Measurements from ENCODE around the gene SGTB.
"Not testable (repeated sequence)": the region's sequence is repeated elsewhere in the genome, so short reads cannot be mapped to it uniquely, and the experiment has no call there.

SGTB gene

GRCh38 chr5:65734921-65735320 is 13.0 kb upstream of the SGTB start:
- in situ Hi-C loops (cut with MboI; ENCODE audit: low sequenced_read_pairs): no loop called here

GRCh38 chr5:65734196-65734775 is 12.4 kb upstream of the SGTB start:
- in situ Hi-C loops (cut with MboI; ENCODE audit: low sequenced_read_pairs): not testable (repeated sequence)

GRCh38 chr5:65732046-65732445 is 10.1 kb upstream of the SGTB start:
- in situ Hi-C loops (cut with MboI; ENCODE audit: low sequenced_read_pairs): not testable (repeated sequence)

- in situ Hi-C loops (cut with MboI; ENCODE audit: low sequenced_read_pairs): no loop called here
Measured at GRCh38 chr5:65730910-65731309, 9.0 kb upstream of the SGTB start.

GRCh38 chr5:65728218-65728617 is 6.3 kb upstream of the SGTB start:
- in situ Hi-C loops (cut with MboI; ENCODE audit: low sequenced_read_pairs): no loop called here

- in situ Hi-C loops (cut with MboI; ENCODE audit: low sequenced_read_pairs): no loop called here
Measured at GRCh38 chr5:65727491-65728156, 5.7 kb upstream of the SGTB start.

GRCh38 chr5:65722575-65723403 is 880 bp upstream of the SGTB start:
- in situ Hi-C loops (cut with MboI; ENCODE audit: low sequenced_read_pairs): no loop called here

- in situ Hi-C loops (cut with MboI; ENCODE audit: low sequenced_read_pairs): no loop called here
Measured at GRCh38 chr5:65721050-65721719, 724 bp downstream of the SGTB start.

- in situ Hi-C loops (cut with MboI; ENCODE audit: low sequenced_read_pairs): no loop called here
Measured at GRCh38 chr5:65718576-65719310, 3.2 kb downstream of the SGTB start.

GRCh38 chr5:65708145-65708544 is 13.8 kb downstream of the SGTB start:
- in situ Hi-C loops (cut with MboI; ENCODE audit: low sequenced_read_pairs): no loop called here

GRCh38 chr5:65707663-65708062 is 14.2 kb downstream of the SGTB start:
- in situ Hi-C loops (cut with MboI; ENCODE audit: low sequenced_read_pairs): no loop called here

GRCh38 chr5:65704621-65705239 is 17.2 kb downstream of the SGTB start:
- in situ Hi-C loops (cut with MboI; ENCODE audit: low sequenced_read_pairs): no loop called here

GRCh38 chr5:65702036-65702435 is 19.9 kb downstream of the SGTB start:
- in situ Hi-C loops (cut with MboI; ENCODE audit: low sequenced_read_pairs): no loop called here

- in situ Hi-C loops (cut with MboI; ENCODE audit: low sequenced_read_pairs): no loop called here
Measured at GRCh38 chr5:65699338-65699737, 22.6 kb downstream of the SGTB start.

- in situ Hi-C loops (cut with MboI; ENCODE audit: low sequenced_read_pairs): no loop called here
Measured at GRCh38 chr5:65696892-65697291, 25.0 kb downstream of the SGTB start.

- in situ Hi-C loops (cut with MboI; ENCODE audit: low sequenced_read_pairs): no loop called here
Measured at GRCh38 chr5:65695896-65696295, 26.0 kb downstream of the SGTB start.

- in situ Hi-C loops (cut with MboI; ENCODE audit: low sequenced_read_pairs): no loop called here
Measured at GRCh38 chr5:65695162-65695755, 26.6 kb downstream of the SGTB start.

GRCh38 chr5:65693121-65693520 is 28.8 kb downstream of the SGTB start:
- in situ Hi-C loops (cut with MboI; ENCODE audit: low sequenced_read_pairs): no loop called here

- in situ Hi-C loops (cut with MboI; ENCODE audit: low sequenced_read_pairs): no loop called here
Measured at GRCh38 chr5:65682148-65682547, 39.8 kb downstream of the SGTB start.

GRCh38 chr5:65676056-65676455 is 45.9 kb downstream of the SGTB start:
- in situ Hi-C loops (cut with MboI; ENCODE audit: low sequenced_read_pairs): not testable (repeated sequence)

Data from HL-60/S4 (cell line).